K562 (cell line): Measurements from ENCODE around the gene LMNB1. TPM values are rescaled to one million over a fixed set of nuclear protein-coding genes. Genes with fewer than 3 reads are reported as not detected.
A peak's percentile ranks its signal among the peaks of the same experiment; 100 is the strongest.

Experiments
- ATAC-seq: fragments of 200-7000 bp; cut with Tn5 transposase; 3 replicates; pipeline ENCODE4 v1.9.1; 2020; ENCODE audit warnings: moderate library complexity
- BruUV-seq: library from RNA; stranded (reverse); fragments of 400-500 nt; replicated peaks from 2 replicates; lab custom pipeline; 2021; lab: Mats Ljungman, UMichigan
- CTCF ChIA-PET: fragments of 300-600 bp; formaldehyde crosslinking; extraction: SDS; loops from one replicate; lab custom pipeline; 2021; ENCODE audit warnings: low intra/inter-chr PET ratio; lab: Yijun Ruan, JAX
- POLR2A ChIA-PET: fragments of 300-600, 350-650 bp; sonication (Branson Sonifier 250); formaldehyde crosslinking; extraction: SDS; loops from one replicate; lab custom pipeline; 2021; ENCODE audit warnings: antibody characterized with exemption, inconsistent platforms; lab: Yijun Ruan, JAX
- DNase-seq, 4 experiments: peaks; one replicate each; pipeline versions ENCODE4 v3.0.0 to v3.0.0-alpha.2; 2011 to 2018; ENCODE audit warnings: low spot score in 3 of 4, mixed read lengths in 3 of 4; ENCODE audit errors: extremely low read depth in 1 of 4
- FAIRE-seq: peaks from 2 replicates; lab custom pipeline; 2011; peaks lifted over from hg19 to GRCh38; lab: Jason Lieb, UNC
- H2AFZ ChIP-seq: 2 replicates; pipeline ENCODE4 v1.6.0; 2011; ENCODE audit warnings: low read depth, low read length, control low read depth, inconsistent platforms
- H3K27ac ChIP-seq: fragments of 200-600 bp; 3 replicates; pipeline ENCODE4 v1.8.0; 2011; ENCODE audit warnings: low read depth, mild to moderate bottlenecking, control low read depth, inconsistent platforms, low read length, moderate library complexity, mixed read lengths; ENCODE audit errors: extremely low read depth
- H3K27me3 ChIP-seq, 2 experiments: fragments of 300-600 bp in 1 of 2; 2 replicates in 1 of 2; 3 replicates in 1 of 2; pipeline versions ENCODE4 v1.6.0 to v1.8.0; 2011; ENCODE audit warnings: inconsistent platforms in 2 of 2, low read length in 2 of 2, mild to moderate bottlenecking in 1 of 2, mixed read lengths in 1 of 2, moderate library complexity in 1 of 2; ENCODE audit not compliant: control insufficient read depth in 2 of 2, insufficient read depth in 2 of 2
- H3K36me3 ChIP-seq: fragments of 300-600 bp; 3 replicates; pipeline ENCODE4 v1.8.0; 2011; ENCODE audit warnings: mild to moderate bottlenecking, low read length, inconsistent platforms; ENCODE audit not compliant: control insufficient read depth, insufficient read depth
- H3K4me1 ChIP-seq, 2 experiments: fragments of 200-600 bp in 1 of 2; replicated peaks in 1 of 2; 2 replicates in 1 of 2; 3 replicates in 1 of 2; pipeline versions ENCODE4 v1.5.1 to v1.8.0; 2011; ENCODE audit warnings: inconsistent platforms in 2 of 2, low read length in 2 of 2, mild to moderate bottlenecking in 1 of 2, mixed read lengths in 1 of 2, moderate library complexity in 1 of 2; ENCODE audit not compliant: control insufficient read depth in 2 of 2, insufficient read depth in 2 of 2
- H3K4me2 ChIP-seq: 2 replicates; pipeline ENCODE4 v1.6.1; 2011; ENCODE audit warnings: low read length, control low read depth, inconsistent platforms, mixed read lengths; ENCODE audit not compliant: insufficient read depth
- H3K4me3 ChIP-seq: fragments of 200-600 bp; sonication (generic), shearing (Covaris generic); 2 replicates; pipeline ENCODE4 v1.5.1; 2016; ENCODE audit warnings: control low read depth, inconsistent platforms
- H3K79me2 ChIP-seq: fragments of 200-600 bp; 3 replicates; pipeline ENCODE4 v1.8.0; 2011; ENCODE audit warnings: low read length, inconsistent platforms; ENCODE audit not compliant: control insufficient read depth, insufficient read depth
- H3K9ac ChIP-seq, 2 experiments: 2 replicates each; pipeline versions ENCODE4 v1.6.0 to v1.6.1; 2011; ENCODE audit warnings: low read depth in 2 of 2, low read length in 2 of 2, control low read depth in 1 of 2, inconsistent platforms in 1 of 2, mild to moderate bottlenecking in 1 of 2, mixed read lengths in 1 of 2; ENCODE audit not compliant: insufficient read depth in 1 of 2
- H3K9me1 ChIP-seq: one replicate; pipeline ENCODE4 v1.6.0; 2011; ENCODE audit warnings: inconsistent platforms, mild to moderate bottlenecking, low read length, moderate library complexity; ENCODE audit not compliant: control insufficient read depth, insufficient read depth
- H3K9me3 ChIP-seq: replicated peaks from 2 replicates; pipeline ENCODE4 v1.5.1; 2011; ENCODE audit warnings: low read depth, low read length, inconsistent platforms; ENCODE audit not compliant: control insufficient read depth, insufficient read depth
- H4K20me1 ChIP-seq: replicated peaks from 2 replicates; pipeline ENCODE4 v1.6.1; 2011; ENCODE audit warnings: low read length, inconsistent platforms, mixed read lengths; ENCODE audit not compliant: control insufficient read depth, insufficient read depth
- KAT2B ChIP-seq: IDR thresholded peaks from one replicate; pipeline ENCODE4 v1.6.1; 2012; ENCODE audit warnings: low read depth, mild to moderate bottlenecking, control low read depth, inconsistent platforms, low read length, moderate library complexity
- MCM2 ChIP-seq: fragments of 450-650 bp; IDR thresholded peaks from 2 replicates; pipeline ENCODE4 v1.6.1; 2017; ENCODE audit warnings: low read depth, mild to moderate bottlenecking
- MNT ChIP-seq, 2 experiments: fragments of 450-650 bp; conservative IDR thresholded peaks; 2 replicates each; pipeline ENCODE4 v1.6.1; 2017; ENCODE audit warnings: mild to moderate bottlenecking in 2 of 2, moderate library complexity in 2 of 2
- NFYB ChIP-seq: IDR thresholded peaks from 2 replicates; pipeline ENCODE4 v1.6.1; 2011; ENCODE audit warnings: mild to moderate bottlenecking, moderate library complexity; ENCODE audit not compliant: insufficient read length; ENCODE audit errors: extremely low read depth
- POLR2A ChIP-seq: fragments of 450-650 bp; conservative IDR thresholded peaks from 2 replicates; pipeline ENCODE4 v1.6.1; 2016
- RBFOX2 ChIP-seq: fragments of 200-400 bp; formaldehyde crosslinking; IDR thresholded peaks from 2 replicates; pipeline ENCODE4 v1.6.1; 2017; ENCODE audit warnings: low read depth, mild to moderate bottlenecking, low read length, moderate library complexity
- TAF1 ChIP-seq: IDR thresholded peaks from 2 replicates; pipeline ENCODE4 v1.6.1; 2011; ENCODE audit warnings: mild to moderate bottlenecking, low read length, moderate library complexity; ENCODE audit not compliant: insufficient read depth, control insufficient read depth, severe bottlenecking; ENCODE audit errors: extremely low read depth
- ZBTB11 ChIP-seq, 3 experiments: fragments of 200-800 bp in 1 of 3; fragments of 250-450 bp in 1 of 3; fragments of 450-650 bp in 1 of 3; sonication (Bioruptor Pico) in 1 of 3; sonication (Bioruptor generic) in 1 of 3; formaldehyde crosslinking in 1 of 3; IDR thresholded peaks; 2 replicates each; pipeline versions ENCODE4 v1.6.1 to v1.8.0; 2016 to 2022; ENCODE audit warnings: mild to moderate bottlenecking in 2 of 3, missing genetic modification characterization in 2 of 3, missing compliant biosample characterization in 1 of 3, moderate library complexity in 1 of 3
- ZNF778 ChIP-seq: fragments of 450-650 bp; formaldehyde crosslinking; IDR thresholded peaks from 2 replicates; pipeline ENCODE4 v1.4.0; 2020; ENCODE audit warnings: mild to moderate bottlenecking, moderate library complexity
- ZNF830 ChIP-seq: fragments of 250-450 bp; sonication (Bioruptor Pico); IDR thresholded peaks from 2 replicates; pipeline ENCODE4 v1.5.0; 2021; ENCODE audit warnings: mild to moderate bottlenecking
- WGBS: fragments of 100-300 bp; shearing (Covaris generic); methylation state at CpG from one replicate; pipeline ENCODE4 v1.1.6; 2016; ENCODE audit warnings: low coverage, mixed read lengths; ENCODE audit not compliant: insufficient coverage; ENCODE audit errors: missing lambda C conversion rate; 5-methylcytosine and 5-hydroxymethylcytosine counted together
- in situ Hi-C: fragments of 300-500 bp; cut with MboI; formaldehyde crosslinking; loops from 4 replicates; pipeline ENCODE4 v1.15.0; 2018; ENCODE audit warnings: inconsistent platforms, mixed read lengths
- intact Hi-C: fragments of 100-400 bp; cut with micrococcal nuclease; formaldehyde crosslinking; loops from 2 replicates; pipeline ENCODE4 v1.14.2; 2022
- polyA plus RNA-seq, 8 experiments: library from polyadenylated mRNA; depleted of rRNA in 4 of 8; stranded (reverse) in 5 of 8; unstranded in 3 of 8; fragments of >200 nt; fragmentation: Nextera tagmentation in 2 of 8; fragmentation: Illumina TruSeq in 1 of 8; extraction: Ambion mirVana in 2 of 8; extraction: Trizol in 1 of 8; gene quantifications; 2 replicates each; pipeline versions ENCODE4 v1.2.1 to v1.2.3, GENCODE V29; 2011 to 2014; ENCODE audit warnings: inconsistent platforms in 1 of 8, missing spikeins in 1 of 8
- total RNA-seq, 7 experiments: library from RNA; depleted of rRNA in 6 of 7; stranded (reverse); fragments of >200 nt in 6 of 7; fragmentation: Illumina TruSeq in 2 of 7; extraction: Trizol in 2 of 7; gene quantifications; 2 replicates each; pipeline versions ENCODE4 v1.2.1 to v1.2.3, GENCODE V29; 2011 to 2021; ENCODE audit warnings: low replicate concordance in 1 of 7
- TF ChIP-seq, protein P1 (sequence below): sonication (generic); formaldehyde crosslinking; IDR thresholded peaks from 2 replicates; pipeline ENCODE4 v1.8.1; 2023; ENCODE audit warnings: mild to moderate bottlenecking, missing genetic modification reagents
- TF ChIP-seq, protein P2 (sequence below): sonication (generic); formaldehyde crosslinking; IDR thresholded peaks from 2 replicates; pipeline ENCODE4 v1.8.0; 2022; ENCODE audit warnings: missing genetic modification reagents, mild to moderate bottlenecking, moderate library complexity, borderline replicate concordance

LMNB1 gene
- total and polyA plus RNA-seq, 9 of the 15 experiments (the other 6 are each of a cell fraction or from before 2014, with no cell fraction given), result 2.8 to 190 (median 131) TPM

DNA sequence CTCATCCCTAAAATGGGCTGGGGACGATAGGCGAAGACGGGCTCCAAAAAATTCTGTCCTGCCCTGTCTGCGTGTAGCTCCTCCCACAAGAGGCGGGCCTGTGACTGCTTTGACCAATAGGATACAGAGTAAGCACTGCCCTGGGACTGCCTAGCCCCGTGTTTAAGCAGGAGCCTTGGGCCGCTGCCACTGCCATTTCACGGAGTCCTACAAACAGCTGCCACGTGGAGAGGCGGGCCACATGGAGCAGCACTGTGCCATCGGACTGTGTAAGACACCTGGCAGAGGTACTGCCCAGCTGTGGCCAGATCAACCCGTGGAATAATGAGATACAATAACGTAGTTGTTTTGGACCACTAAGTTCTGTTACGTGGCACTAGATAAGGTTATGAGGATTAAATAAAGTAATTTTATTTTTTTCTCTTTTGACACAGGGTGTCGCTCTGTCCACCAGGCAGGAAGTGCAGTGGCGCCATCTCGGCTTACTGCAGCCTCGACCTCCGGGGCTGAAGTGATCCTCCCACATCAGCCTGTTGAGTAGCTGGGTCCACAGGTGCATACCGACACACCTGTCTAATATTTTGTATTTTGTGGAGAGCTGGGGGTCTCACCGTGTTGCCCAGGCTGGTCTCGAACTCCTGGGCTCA, 87.2 kb downstream of the LMNB1 start:
- Histone ChIP-seq H2AFZ (peak overlapping the region; percentile 90), H3K9ac (peak overlapping the region; percentile 51 to 86), H3K9me1 (no peaks in the 10 kb centered on the region), H3K27me3 (no peaks in the 10 kb centered on the region), H3K27ac (peak overlapping the region; percentile 66), H3K4me1 (peaks cover 6 to 14% of the 10 kb centered on the region in 2 experiments; a peak in 2 of 5 replicates), H3K79me2 (no peaks in the 10 kb centered on the region), H3K9me3 (no peaks in the 10 kb centered on the region), H3K4me3 (0 out of 2 replicates have a peak overlapping the region, but pooled peaks have one; percentile 8), H4K20me1 (no peaks in the 10 kb centered on the region), H3K36me3 (peaks cover 4% of the 10 kb centered on the region; the same call in 2 of the 3 replicates), H3K4me2 (peak overlapping the region; percentile 68)
- ChIA-PET CTCF (no interaction called here), POLR2A (interaction anchor here (0.6 to 1.6 kb wide), 5 partner anchors 10 to 747 kb away, joined by 3 to 6 read pairs (median 5); no protein-coding TSS in a partner anchor)
- intact Hi-C loops, result loop anchor here (5.0 kb wide), 1 partner anchor 168 kb away; the partner anchor contains the start of gene MARCHF3
- ATAC-seq (peak; percentile 98), DNase-seq (peak; percentile 84 to 94 (median 88)), FAIRE-seq (peak; percentile 88)
- TSS peak; percentile 87 for BruUV-seq
- in situ Hi-C loops, result no loop called here
- WGBS, result 34% methylated on average over 21 of the region's 22 CpGs
- no peak for TF ChIP-seq ZNF778
- TF ChIP-seq ZBTB11 (CRISPR knock-in tag; IDR thresholded peaks at IDR 0.05), result no peak
- peak; percentile 92 to 95 for TF ChIP-seq MNT (conservative IDR thresholded peaks at IDR 0.05)
- TF ChIP-seq MCM2, result no peak
- peak; percentile 24 for TF ChIP-seq NFYB
- TF ChIP-seq TAF1, result no peak
- no peak for TF ChIP-seq KAT2B
- TF ChIP-seq POLR2A, result peak; percentile 63
- TF ChIP-seq ZNF830 (CRISPR knock-in tag), result no peak
- TF ChIP-seq RBFOX2, result peak; percentile 80
- TF ChIP-seq, protein P1, sequence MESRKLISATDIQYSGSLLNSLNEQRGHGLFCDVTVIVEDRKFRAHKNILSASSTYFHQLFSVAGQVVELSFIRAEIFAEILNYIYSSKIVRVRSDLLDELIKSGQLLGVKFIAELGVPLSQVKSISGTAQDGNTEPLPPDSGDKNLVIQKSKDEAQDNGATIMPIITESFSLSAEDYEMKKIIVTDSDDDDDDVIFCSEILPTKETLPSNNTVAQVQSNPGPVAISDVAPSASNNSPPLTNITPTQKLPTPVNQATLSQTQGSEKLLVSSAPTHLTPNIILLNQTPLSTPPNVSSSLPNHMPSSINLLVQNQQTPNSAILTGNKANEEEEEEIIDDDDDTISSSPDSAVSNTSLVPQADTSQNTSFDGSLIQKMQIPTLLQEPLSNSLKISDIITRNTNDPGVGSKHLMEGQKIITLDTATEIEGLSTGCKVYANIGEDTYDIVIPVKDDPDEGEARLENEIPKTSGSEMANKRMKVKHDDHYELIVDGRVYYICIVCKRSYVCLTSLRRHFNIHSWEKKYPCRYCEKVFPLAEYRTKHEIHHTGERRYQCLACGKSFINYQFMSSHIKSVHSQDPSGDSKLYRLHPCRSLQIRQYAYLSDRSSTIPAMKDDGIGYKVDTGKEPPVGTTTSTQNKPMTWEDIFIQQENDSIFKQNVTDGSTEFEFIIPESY (CRISPR knock-in tag), result peak; percentile 71; the same call in 1 of the 2 replicates
- TF ChIP-seq, protein P2, sequence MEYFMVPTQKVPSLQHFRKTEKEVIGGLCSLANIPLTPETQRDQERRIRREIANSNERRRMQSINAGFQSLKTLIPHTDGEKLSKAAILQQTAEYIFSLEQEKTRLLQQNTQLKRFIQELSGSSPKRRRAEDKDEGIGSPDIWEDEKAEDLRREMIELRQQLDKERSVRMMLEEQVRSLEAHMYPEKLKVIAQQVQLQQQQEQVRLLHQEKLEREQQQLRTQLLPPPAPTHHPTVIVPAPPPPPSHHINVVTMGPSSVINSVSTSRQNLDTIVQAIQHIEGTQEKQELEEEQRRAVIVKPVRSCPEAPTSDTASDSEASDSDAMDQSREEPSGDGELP, result peak; percentile 33; the same call in 1 of the 2 replicates
